Spleen (tissue), 7 donors: ENCODE results near the gene RAB6D.
"Not testable (repeated sequence)": the region's sequence is repeated elsewhere in the genome, so short reads cannot be mapped to it uniquely, and the experiment has no call there.

Experiments used
- CTCF ChIP-seq, 11 experiments: fragments of 200-600 bp in 7 of 11; fragments of 450-650 bp in 4 of 11; sonication (generic) in 4 of 11; IDR thresholded peaks in 8 of 11; conservative IDR thresholded peaks in 3 of 11; 1 replicate in 7 of 11; 2 replicates in 4 of 11; pipeline versions ENCODE4 v1.4.0 to v1.8.0; 2016 to 2021; ENCODE audit warnings: antibody characterized with exemption in 11 of 11, inconsistent platforms in 4 of 11, mild to moderate bottlenecking in 1 of 11
- POLR2A ChIP-seq, 3 donors: fragments of 450-650 bp; IDR thresholded peaks; one replicate each; pipeline ENCODE4 v1.5.1; 2017; ENCODE audit warnings: antibody characterized with exemption in 3 of 3, mild to moderate bottlenecking in 1 of 3
- POLR2AphosphoS5 ChIP-seq, 3 donors: sonication (generic); formaldehyde crosslinking; IDR thresholded peaks; one replicate each; pipeline ENCODE4 v1.5.1; 2017; ENCODE audit warnings: antibody characterized with exemption in 3 of 3
- donor health status: DM: no; HTN: no; CAD: no; lungs with moderate emphysema.
- donor health status: DM: no; HTN: no; CAD: no.
- donor health status: DM: no; HTN: no; CAD: no.

DNA sequence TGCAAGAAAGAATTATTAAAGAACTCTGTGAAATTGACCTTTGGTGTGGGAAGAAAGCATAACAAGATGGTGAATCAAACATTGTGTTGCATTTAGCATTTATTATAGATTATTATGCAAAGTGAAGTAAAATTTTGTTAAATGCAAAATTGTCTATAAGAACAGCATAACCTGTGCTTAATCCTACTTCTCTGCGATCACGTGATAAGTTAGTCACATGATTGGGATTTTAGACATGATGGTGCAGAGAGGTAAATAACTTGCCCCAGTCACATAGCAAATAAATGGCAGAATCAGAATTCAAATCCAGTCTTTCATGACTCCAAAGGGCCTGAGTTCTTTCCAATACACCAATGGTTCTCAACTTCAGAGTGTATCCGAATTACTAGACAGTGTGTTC lies 31.3 kb downstream of the RAB6D start:
- not testable (repeated sequence) for TF ChIP-seq CTCF (IDR thresholded peaks at IDR 0.05 in 8 of 11, conservative IDR thresholded peaks at IDR 0.05 in 3 of 11); POLR2A (IDR thresholded peaks at IDR 0.05); POLR2AphosphoS5 (IDR thresholded peaks at IDR 0.05)
